Measurements from ENCODE around the gene CLRN1. TPM values are rescaled to one million over a fixed set of nuclear protein-coding genes. Genes with fewer than 3 reads are reported as not detected.

The CLRN1 gene
- total and polyA plus RNA-seq, 4 donors = not detected

- intact Hi-C loops (cut with DNase I) = loop anchor here in 1 of 2 donors (10.0 kb wide), 1 partner anchor 266 kb away; no protein-coding TSS in a partner anchor
- no peak for ATAC-seq (ENCODE audit: low FRiP score)
These were observed 93.4 kb downstream of the CLRN1 start for GRCh38 chr3:150878996-150879575.

DNA sequence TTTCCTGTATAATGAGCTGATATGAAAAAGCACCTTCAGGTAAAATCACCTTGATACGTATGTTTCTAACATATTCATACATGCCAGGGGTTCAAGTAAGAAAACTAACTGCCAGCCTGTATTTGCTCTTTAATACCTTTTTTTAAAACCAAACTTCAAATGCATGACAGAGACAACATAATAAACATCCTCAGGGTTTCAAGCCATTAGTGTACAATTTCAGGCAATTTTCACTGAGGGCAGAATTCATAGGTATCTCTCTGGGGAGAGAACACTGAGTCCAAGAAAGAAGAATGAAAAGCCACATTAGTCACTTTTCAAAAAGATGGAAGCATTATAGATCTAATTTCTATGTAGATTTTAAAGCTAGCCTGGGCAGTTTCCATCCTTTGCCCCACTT is 94.2 kb downstream of the CLRN1 start:
- no peaks in the 10 kb centered on the region for H3K27me3 ChIP-seq (ENCODE audit: control insufficient read depth in 1 of 2, insufficient read depth in 2 of 2, low read length in 1 of 2)
- H3K9me3 ChIP-seq (ENCODE audit: control insufficient read depth, low read length) = no peaks in the 10 kb centered on the region
- 93 to 96% methylated on average over 1 of the region's 1 CpG for WGBS, 2 donors
- H3K4me1 ChIP-seq (ENCODE audit: control insufficient read depth in 1 of 2, insufficient read depth in 2 of 2, low read length in 2 of 2) = peaks cover 2 to 7% of the 10 kb centered on the region in 2 donors
- DNase-seq = no peak
- intact Hi-C loops (cut with DNase I) = loop anchor here in 1 of 2 donors (10.0 kb wide), 1 partner anchor 267 kb away; no protein-coding TSS in a partner anchor
- no peaks in the 10 kb centered on the region for H3K36me3 ChIP-seq (ENCODE audit: control insufficient read depth in 1 of 2, insufficient read depth in 2 of 2, low read length in 1 of 2)
- H3K27ac ChIP-seq (ENCODE audit: low read depth in 1 of 2, low read length in 2 of 2) = no peak overlapping the region
- ATAC-seq (ENCODE audit: low FRiP score) = no peak
- H3K4me3 ChIP-seq (ENCODE audit: low read length in 2 of 2) = no peak overlapping the region

More at GRCh38 chr3:150878996-150879575, 93.4 kb downstream of the CLRN1 start:
- no peak for DNase-seq
- Histone ChIP-seq H3K4me3 (ENCODE audit: low read length in 2 of 2) (no peak overlapping the region), H3K27me3 (ENCODE audit: control insufficient read depth in 1 of 2, insufficient read depth in 2 of 2, low read length in 1 of 2) (no peaks in the 10 kb centered on the region), H3K4me1 (ENCODE audit: control insufficient read depth in 1 of 2, insufficient read depth in 2 of 2, low read length in 2 of 2) (peaks cover 2 to 7% of the 10 kb centered on the region in 2 donors), H3K27ac (ENCODE audit: low read depth in 1 of 2, low read length in 2 of 2) (no peak overlapping the region), H3K9me3 (ENCODE audit: control insufficient read depth, low read length) (no peaks in the 10 kb centered on the region), H3K36me3 (ENCODE audit: control insufficient read depth in 1 of 2, insufficient read depth in 2 of 2, low read length in 1 of 2) (peaks cover 0 to 2% of the 10 kb centered on the region in 2 donors)
- WGBS, 2 donors = 24 to 36% methylated on average over 2 of the region's 2 CpGs

DNA sequence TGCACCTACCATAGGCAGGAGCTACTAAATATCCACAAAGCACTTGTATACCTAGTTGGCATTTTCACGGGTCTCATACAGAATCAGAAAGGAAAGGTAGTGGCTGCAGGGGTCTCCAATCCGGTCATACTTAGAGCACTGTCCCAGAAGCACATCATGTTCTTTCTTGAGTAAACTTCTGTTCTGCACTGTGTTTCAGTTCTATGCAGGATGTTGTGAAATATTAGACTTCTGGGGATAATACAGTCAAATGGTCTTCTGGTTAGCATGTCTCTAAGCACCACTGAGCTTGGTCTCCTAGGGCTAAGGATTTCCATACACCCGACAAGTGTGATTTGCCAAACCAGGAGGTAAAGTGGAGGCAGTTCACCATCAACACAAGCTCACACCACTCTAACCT is 95.2 kb downstream of the CLRN1 start:
- H3K4me1 ChIP-seq (ENCODE audit: control insufficient read depth in 1 of 2, insufficient read depth in 2 of 2, low read length in 2 of 2) = peaks cover 2 to 7% of the 10 kb centered on the region in 2 donors
- intact Hi-C loops (cut with DNase I) = loop anchor here in 1 of 2 donors (10.0 kb wide), 1 partner anchor 267 kb away; no protein-coding TSS in a partner anchor
- DNase-seq (no peak), ATAC-seq (ENCODE audit: low FRiP score) (no peak)
- H3K27me3 ChIP-seq (ENCODE audit: control insufficient read depth in 1 of 2, insufficient read depth in 2 of 2, low read length in 1 of 2) = no peaks in the 10 kb centered on the region
- no peaks in the 10 kb centered on the region for H3K9me3 ChIP-seq (ENCODE audit: control insufficient read depth, low read length)
- no peak overlapping the region for H3K27ac ChIP-seq (ENCODE audit: low read depth in 1 of 2, low read length in 2 of 2)
- no peaks in the 10 kb centered on the region for H3K36me3 ChIP-seq (ENCODE audit: control insufficient read depth in 1 of 2, insufficient read depth in 2 of 2, low read length in 1 of 2)
- WGBS, 2 donors = 90 to 93% methylated on average over 3 of the region's 3 CpGs
- no peak overlapping the region for H3K4me3 ChIP-seq (ENCODE audit: low read length in 2 of 2)

- Histone ChIP-seq H3K27ac (ENCODE audit: low read depth in 1 of 2, low read length in 2 of 2) (no peak overlapping the region), H3K4me3 (ENCODE audit: low read length in 2 of 2) (no peak overlapping the region), H3K27me3 (ENCODE audit: control insufficient read depth in 1 of 2, insufficient read depth in 2 of 2, low read length in 1 of 2) (no peaks in the 10 kb centered on the region), H3K36me3 (ENCODE audit: control insufficient read depth in 1 of 2, insufficient read depth in 2 of 2, low read length in 1 of 2) (no peaks in the 10 kb centered on the region), H3K4me1 (ENCODE audit: control insufficient read depth in 1 of 2, insufficient read depth in 2 of 2, low read length in 2 of 2) (peaks cover 2 to 7% of the 10 kb centered on the region in 2 donors), H3K9me3 (ENCODE audit: control insufficient read depth, low read length) (no peaks in the 10 kb centered on the region)
- no peak for ATAC-seq (ENCODE audit: low FRiP score)
- no peak for DNase-seq
- WGBS, 2 donors = 90% methylated on average over 6 of the region's 6 CpGs
- intact Hi-C loops (cut with DNase I) = loop anchor here in 1 of 2 donors (10.0 kb wide), 1 partner anchor 268 kb away; no protein-coding TSS in a partner anchor
These were observed 95.8 kb downstream of the CLRN1 start for GRCh38 chr3:150876611-150877265.

Other genes starting within 250 kb of the CLRN1 start
- gene SIAH2, start 209.6 kb downstream of the CLRN1 start, total RNA-seq = 10 to 100 TPM; 18.8 to 22.4 TPM
- gene SIAH2, start 209.6 kb downstream of the CLRN1 start, polyA plus RNA-seq = 10 to 100 TPM in 1 of 2 donors, 1 to 10 TPM in 1; 9.1 to 12.5 TPM
- gene MINDY4B, start 67.3 kb downstream of the CLRN1 start, total RNA-seq = not detected
- not detected for gene MINDY4B, start 67.3 kb downstream of the CLRN1 start, polyA plus RNA-seq
- 1 to 10 TPM; 1.1 to 2.3 TPM for gene MED12L, start 112.9 kb upstream of the CLRN1 start, total RNA-seq
- not detected for gene MED12L, start 112.9 kb upstream of the CLRN1 start, polyA plus RNA-seq
- 1 to 10 TPM in 1 of 2 donors, under 1 TPM in 1; 0.96 to 1.2 TPM for gene GPR171, start 230.5 kb upstream of the CLRN1 start, total RNA-seq
- gene GPR171, start 230.5 kb upstream of the CLRN1 start, polyA plus RNA-seq = 1 to 10 TPM in 1 of 2 donors, not detected in 1; 1.0 TPM

Data from aorta (tissue), 5 donors.